Stimulated activated memory B cell treated with anti-CD40 and anti-IgM and Interleukin-4, amounts not matched to agents 10 μg/mL and 1 μg/mL and 100 μg/mL, for 72 hours (primary cell): ENCODE data around the gene OSER1.
"Not testable (repeated sequence)": the region's sequence is repeated elsewhere in the genome, so short reads cannot be mapped to it uniquely, and the experiment has no call there.

Experiments
- ATAC-seq: fragments of 150-1000 bp; cut with Tn5 transposase; 2 replicates; pipeline ENCODE4 v1.10.0; 2021
- H3K27ac Mint-ChIP-seq: one replicate; pipeline ENCODE4 v1.8.0; 2022; ENCODE audit warnings: mild to moderate bottlenecking, mixed read lengths
- H3K27me3 Mint-ChIP-seq: one replicate; pipeline ENCODE4 v1.8.0; 2022; ENCODE audit warnings: mixed read lengths
- H3K36me3 Mint-ChIP-seq: one replicate; pipeline ENCODE4 v1.8.0; 2022; ENCODE audit warnings: mixed read lengths
- H3K4me1 Mint-ChIP-seq: one replicate; pipeline ENCODE4 v1.8.0; 2022; ENCODE audit warnings: mixed read lengths
- H3K4me3 Mint-ChIP-seq: one replicate; pipeline ENCODE4 v1.8.0; 2022; ENCODE audit warnings: mild to moderate bottlenecking, moderate library complexity, mixed read lengths
- H3K9me3 Mint-ChIP-seq: one replicate; pipeline ENCODE4 v1.8.0; 2022; ENCODE audit warnings: mixed read lengths

Gene OSER1

GRCh38 chr20:44233436-44234016 lies 23.0 kb upstream of the OSER1 start:
- Mint-ChIP-seq H3K27ac (no peak overlapping the region), H3K9me3 (peaks cover under 1% of the 10 kb centered on the region), H3K4me3 (no peak overlapping the region), H3K4me1 (no peaks in the 10 kb centered on the region), H3K36me3 (peaks cover under 1% of the 10 kb centered on the region), H3K27me3 (no peaks in the 10 kb centered on the region)
- no peak for ATAC-seq

GRCh38 chr20:44232469-44232856 lies 21.9 kb upstream of the OSER1 start:
- H3K36me3 Mint-ChIP-seq, H3K27ac Mint-ChIP-seq, H3K9me3 Mint-ChIP-seq, H3K4me1 Mint-ChIP-seq, ATAC-seq, H3K27me3 Mint-ChIP-seq, H3K4me3 Mint-ChIP-seq: not testable (repeated sequence)

- Mint-ChIP-seq H3K27ac (no peak overlapping the region), H3K4me3 (no peak overlapping the region), H3K4me1 (no peaks in the 10 kb centered on the region), H3K9me3 (no peaks in the 10 kb centered on the region), H3K27me3 (no peaks in the 10 kb centered on the region), H3K36me3 (no peaks in the 10 kb centered on the region)
- no peak for ATAC-seq
Observed at GRCh38 chr20:44231713-44232468, 21.3 kb upstream of the OSER1 start.

DNA sequence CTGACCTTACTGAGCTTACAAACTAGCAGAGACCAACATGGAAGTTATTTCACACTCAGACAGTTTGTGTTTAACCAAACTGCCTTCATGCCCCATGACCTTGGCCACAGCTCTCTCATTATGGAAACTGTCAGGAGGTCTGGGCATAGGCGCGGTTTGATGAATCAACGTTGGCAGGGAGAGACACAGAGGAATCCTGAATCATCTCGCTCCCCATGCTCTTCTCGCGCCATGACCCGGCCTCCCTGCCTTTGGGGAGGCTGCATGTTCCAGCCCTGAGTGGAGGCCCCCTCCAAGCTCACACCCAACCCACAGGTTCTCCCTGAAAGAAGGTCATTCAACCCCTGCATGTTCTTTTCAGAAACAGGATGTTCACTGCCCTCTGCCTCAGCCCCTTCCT lies 20.6 kb upstream of the OSER1 start:
- no peaks in the 10 kb centered on the region for H3K36me3 Mint-ChIP-seq
- ATAC-seq = no peak
- H3K9me3 Mint-ChIP-seq = no peaks in the 10 kb centered on the region
- H3K4me1 Mint-ChIP-seq = no peaks in the 10 kb centered on the region
- H3K27ac Mint-ChIP-seq = no peak overlapping the region
- no peaks in the 10 kb centered on the region for H3K27me3 Mint-ChIP-seq
- no peak overlapping the region for H3K4me3 Mint-ChIP-seq

GRCh38 chr20:44228465-44229258 lies 18.1 kb upstream of the OSER1 start:
- no peak overlapping the region for H3K27ac Mint-ChIP-seq
- H3K36me3 Mint-ChIP-seq = peaks cover 5% of the 10 kb centered on the region
- H3K9me3 Mint-ChIP-seq = no peaks in the 10 kb centered on the region
- ATAC-seq = no peak
- H3K27me3 Mint-ChIP-seq = no peaks in the 10 kb centered on the region
- H3K4me1 Mint-ChIP-seq = no peaks in the 10 kb centered on the region
- no peak overlapping the region for H3K4me3 Mint-ChIP-seq

- Mint-ChIP-seq H3K27ac (no peak overlapping the region), H3K9me3 (no peaks in the 10 kb centered on the region), H3K4me1 (peaks cover 3% of the 10 kb centered on the region), H3K4me3 (no peak overlapping the region), H3K36me3 (peaks cover 22% of the 10 kb centered on the region), H3K27me3 (no peaks in the 10 kb centered on the region)
- no peak for ATAC-seq
Observed at GRCh38 chr20:44224637-44225036, 14.1 kb upstream of the OSER1 start.

DNA sequence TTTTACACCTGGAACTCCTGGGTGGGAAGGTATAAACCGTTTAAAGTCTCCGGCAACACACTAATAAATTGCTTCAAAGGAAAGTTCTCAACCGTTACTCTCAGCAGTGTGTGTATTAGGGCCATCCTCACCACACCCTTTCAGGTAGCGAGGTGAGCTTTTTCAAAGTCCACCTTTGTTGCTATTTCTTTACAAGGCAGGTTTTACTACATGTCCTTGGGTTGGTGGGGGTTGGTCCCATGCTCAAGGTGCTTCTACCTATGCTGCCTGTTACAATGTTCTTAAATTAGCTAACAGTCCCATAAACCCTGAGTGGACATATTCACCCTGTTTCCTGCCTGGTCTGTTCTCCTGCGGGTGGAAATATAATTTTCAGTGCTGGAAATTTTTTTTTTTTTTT lies 13.2 kb upstream of the OSER1 start:
- peaks cover 24% of the 10 kb centered on the region for H3K36me3 Mint-ChIP-seq
- H3K4me1 Mint-ChIP-seq = peaks cover 12% of the 10 kb centered on the region
- H3K27ac Mint-ChIP-seq = no peak overlapping the region
- no peak for ATAC-seq
- no peaks in the 10 kb centered on the region for H3K9me3 Mint-ChIP-seq
- no peak overlapping the region for H3K4me3 Mint-ChIP-seq
- H3K27me3 Mint-ChIP-seq = no peaks in the 10 kb centered on the region

- ATAC-seq = no peak
Observed at GRCh38 chr20:44222633-44223368, 12.2 kb upstream of the OSER1 start.

GRCh38 chr20:44222027-44222426 lies 11.5 kb upstream of the OSER1 start:
- ATAC-seq = no peak
- Mint-ChIP-seq H3K27ac (peak overlapping the region; percentile 46), H3K4me3 (no peak overlapping the region), H3K27me3 (no peaks in the 10 kb centered on the region), H3K9me3 (no peaks in the 10 kb centered on the region), H3K4me1 (peaks cover 28% of the 10 kb centered on the region), H3K36me3 (peaks cover 24% of the 10 kb centered on the region)

More at GRCh38 chr20:44222633-44223368, 12.2 kb upstream of the OSER1 start:
- Mint-ChIP-seq H3K9me3 (no peaks in the 10 kb centered on the region), H3K27ac (no peak overlapping the region), H3K4me3 (no peak overlapping the region), H3K27me3 (no peaks in the 10 kb centered on the region), H3K4me1 (peaks cover 20% of the 10 kb centered on the region), H3K36me3 (peaks cover 24% of the 10 kb centered on the region)

DNA sequence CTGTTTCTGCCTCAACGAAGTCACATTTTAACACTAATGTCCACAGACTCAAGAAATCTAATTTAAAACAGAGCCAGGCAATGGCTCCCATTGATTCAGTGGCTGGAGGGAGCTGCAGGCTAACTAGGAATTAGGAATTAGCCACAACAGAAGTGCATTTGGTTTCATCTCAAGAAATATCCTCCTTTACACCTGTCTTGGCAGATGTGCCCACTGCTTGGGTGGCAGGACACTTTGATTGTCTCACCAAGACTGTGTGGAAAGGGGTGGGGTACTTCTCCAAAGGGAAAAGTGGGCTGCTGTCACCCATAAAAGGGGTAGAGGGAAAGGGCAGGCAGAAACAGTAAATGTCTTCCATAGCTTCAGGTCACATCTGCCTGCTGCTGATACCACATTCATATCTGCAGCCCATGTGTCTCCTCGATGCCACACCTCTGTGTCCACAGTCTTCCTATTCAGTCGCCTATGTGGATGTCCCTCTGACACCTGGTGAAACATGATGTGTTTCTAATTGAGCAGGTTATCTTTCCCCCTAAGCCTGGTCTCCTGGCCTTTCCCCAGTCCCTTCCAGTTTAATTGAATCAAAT lies 10.9 kb upstream of the OSER1 start:
- Mint-ChIP-seq H3K27me3 (no peaks in the 10 kb centered on the region), H3K36me3 (peaks cover 24% of the 10 kb centered on the region), H3K4me1 (peaks cover 30% of the 10 kb centered on the region), H3K4me3 (no peak overlapping the region), H3K9me3 (no peaks in the 10 kb centered on the region), H3K27ac (peak overlapping the region; percentile 46)
- no peak for ATAC-seq

DNA sequence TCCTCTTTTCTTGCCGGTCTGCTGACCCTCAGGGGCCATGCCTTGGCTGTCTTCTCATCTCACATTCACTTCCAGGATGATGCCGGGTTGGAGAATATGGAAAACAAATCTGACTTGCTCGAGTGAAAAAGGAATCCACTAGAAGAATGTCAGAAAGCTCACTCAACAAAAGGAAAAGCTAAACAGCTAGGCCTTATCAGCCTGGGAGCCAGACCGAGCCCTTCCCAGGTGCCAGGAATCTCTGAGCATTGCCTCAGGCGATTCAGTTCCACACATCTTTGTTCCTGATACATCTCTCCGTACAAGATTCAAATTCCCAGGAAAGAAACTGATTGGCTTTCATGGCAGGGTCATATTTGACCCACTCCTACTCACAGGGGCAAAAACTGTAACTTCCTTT lies 9.2 kb upstream of the OSER1 start:
- peak overlapping the region; percentile 20 for H3K27ac Mint-ChIP-seq

DNA sequence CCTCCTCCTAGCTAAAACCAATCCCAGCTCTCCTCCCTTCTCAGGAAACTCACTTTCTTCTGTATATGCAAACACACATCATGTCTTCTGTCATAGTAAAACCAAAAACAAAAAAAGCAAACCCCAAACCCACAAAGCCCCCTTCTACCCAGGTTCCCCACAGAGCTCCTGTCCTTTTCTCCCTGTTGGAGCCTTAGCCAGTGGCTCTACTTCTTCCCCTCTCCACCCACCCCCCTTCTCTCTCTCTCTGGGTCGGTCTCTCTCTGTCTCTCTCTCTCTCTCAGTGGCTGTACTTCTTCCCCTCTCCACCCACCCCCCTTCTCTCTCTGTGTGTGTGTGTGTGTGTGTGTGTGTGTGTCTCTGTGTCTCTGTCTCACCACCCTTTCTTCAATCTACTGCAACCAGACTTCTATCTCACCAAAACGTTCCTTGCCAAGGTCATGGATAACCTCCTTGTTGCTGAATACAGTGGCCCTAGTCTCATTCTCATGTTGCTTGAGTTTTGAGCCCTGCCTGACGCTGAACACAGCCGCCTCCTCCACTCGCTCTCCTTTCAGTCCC lies 8.7 kb upstream of the OSER1 start:
- H3K4me3 Mint-ChIP-seq = no peak overlapping the region
- no peaks in the 10 kb centered on the region for H3K9me3 Mint-ChIP-seq
- no peaks in the 10 kb centered on the region for H3K27me3 Mint-ChIP-seq
- H3K4me1 Mint-ChIP-seq = peaks cover 41% of the 10 kb centered on the region
- peak overlapping the region; percentile 20 for H3K27ac Mint-ChIP-seq
- peaks cover 29% of the 10 kb centered on the region for H3K36me3 Mint-ChIP-seq
- ATAC-seq = no peak

More for the DNA sequence above, 9.2 kb upstream of the OSER1 start:
- H3K27me3 Mint-ChIP-seq = no peaks in the 10 kb centered on the region
- peaks cover 37% of the 10 kb centered on the region for H3K4me1 Mint-ChIP-seq
- no peak overlapping the region for H3K4me3 Mint-ChIP-seq
- peaks cover 29% of the 10 kb centered on the region for H3K36me3 Mint-ChIP-seq
- ATAC-seq = no peak
- H3K9me3 Mint-ChIP-seq = no peaks in the 10 kb centered on the region

- peaks cover 44% of the 10 kb centered on the region for H3K4me1 Mint-ChIP-seq
- peaks cover 29% of the 10 kb centered on the region for H3K36me3 Mint-ChIP-seq
- H3K4me3 Mint-ChIP-seq = no peak overlapping the region
- ATAC-seq = no peak
- peak overlapping the region; percentile 20 for H3K27ac Mint-ChIP-seq
- H3K9me3 Mint-ChIP-seq = no peaks in the 10 kb centered on the region
- no peaks in the 10 kb centered on the region for H3K27me3 Mint-ChIP-seq
Observed at GRCh38 chr20:44218446-44218845, 7.9 kb upstream of the OSER1 start.

DNA sequence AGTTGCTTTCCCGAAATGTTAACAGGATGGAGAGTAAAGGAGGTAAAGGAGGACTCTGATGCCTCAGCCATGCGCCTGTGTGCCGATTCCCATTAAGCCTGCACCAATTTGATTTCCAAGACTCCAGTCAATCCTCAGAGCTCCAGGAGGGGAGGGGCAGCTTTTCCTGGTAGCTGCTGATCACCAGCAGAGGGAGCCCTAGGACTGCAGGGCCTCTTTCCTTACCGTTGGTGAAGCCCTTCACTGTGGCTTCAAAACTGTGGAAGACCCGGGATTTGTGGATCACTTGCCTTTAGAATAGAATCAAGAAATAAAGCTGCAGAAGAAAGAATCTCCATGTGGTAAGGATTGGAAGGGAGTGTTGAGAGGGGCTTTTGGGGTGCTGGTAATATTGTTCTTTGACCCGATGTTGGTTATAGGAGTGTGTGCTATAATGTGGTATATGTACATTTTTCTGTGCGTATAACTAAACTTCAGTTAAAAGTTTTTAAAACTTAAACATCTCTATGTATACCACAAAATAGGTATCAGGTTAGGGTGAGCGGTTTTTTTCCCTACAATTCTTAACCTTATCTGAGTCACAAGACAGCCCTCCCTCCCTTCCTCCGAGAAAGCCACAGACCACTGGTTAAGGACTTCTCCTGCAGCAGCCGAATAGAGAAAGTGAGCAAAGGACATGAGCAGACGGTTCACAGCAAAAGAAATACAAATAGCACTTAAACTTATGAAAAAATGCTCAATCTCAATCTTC lies 6.9 kb upstream of the OSER1 start:
- Mint-ChIP-seq H3K4me1 (peaks cover 44% of the 10 kb centered on the region), H3K27me3 (no peaks in the 10 kb centered on the region), H3K9me3 (no peaks in the 10 kb centered on the region), H3K36me3 (peaks cover 29% of the 10 kb centered on the region), H3K27ac (peak overlapping the region; percentile 46), H3K4me3 (no peak overlapping the region)
- peak; percentile 63 for ATAC-seq
